Stimulated activated CD8-positive, alpha-beta memory T cell treated with anti-CD3 and anti-CD28 coated beads, Interleukin-15, amount 100 ng/mL, for 1 hour (primary cell): ENCODE measurements around the gene ATPAF2.

Source experiments
- DNase-seq: peaks from one replicate; pipeline ENCODE4 v3.0.0-alpha.2; 2020; ENCODE audit warnings: low read depth

The ATPAF2 gene

GRCh38 chr17:18038861-18039534, at the start of gene ATPAF2, which contains the start of gene GID4:
ATPAF2 (minus strand) TSS chr17:18039168; CDS start chr17:18039013, 155 bp downstream.
GID4 (plus strand) TSS chr17:18039408; CDS start chr17:18039465, 57 bp downstream.
- peak; percentile 99 for DNase-seq

GRCh38 chr17:18087610-18088491, 48.9 kb upstream of the ATPAF2 start, which contains the start of gene DRG2:
DRG2 (plus strand) TSS chr17:18087948; CDS start chr17:18088024, 76 bp downstream.
- DNase-seq, result peak; percentile 84

GRCh38 chr17:18084256-18084655, 45.3 kb upstream of the ATPAF2 start:
- DNase-seq, result no peak

- DNase-seq, result no peak
Observed at GRCh38 chr17:18079543-18079942, 40.6 kb upstream of the ATPAF2 start.

GRCh38 chr17:18076936-18077335, 38.0 kb upstream of the ATPAF2 start:
- DNase-seq, result no peak

- DNase-seq, result no peak
Observed at GRCh38 chr17:18074566-18075272, 35.8 kb upstream of the ATPAF2 start.

GRCh38 chr17:18071751-18072150, 32.8 kb upstream of the ATPAF2 start:
- DNase-seq, result no peak

- DNase-seq, result no peak
Observed at GRCh38 chr17:18070861-18071340, 31.9 kb upstream of the ATPAF2 start.

GRCh38 chr17:18069101-18069500, 30.1 kb upstream of the ATPAF2 start:
- DNase-seq, result no peak

- no peak for DNase-seq
Observed at GRCh38 chr17:18066866-18067265, 27.9 kb upstream of the ATPAF2 start.

GRCh38 chr17:18065546-18065945, 26.6 kb upstream of the ATPAF2 start:
- no peak for DNase-seq

GRCh38 chr17:18064053-18064452, 25.1 kb upstream of the ATPAF2 start:
- DNase-seq, result no peak

- no peak for DNase-seq
Observed at GRCh38 chr17:18059283-18059682, 20.3 kb upstream of the ATPAF2 start.

GRCh38 chr17:18056214-18056613, 17.2 kb upstream of the ATPAF2 start:
- no peak for DNase-seq

GRCh38 chr17:18055597-18055996, 16.6 kb upstream of the ATPAF2 start:
- DNase-seq, result no peak

GRCh38 chr17:18045691-18046350, 6.9 kb upstream of the ATPAF2 start:
- no peak for DNase-seq

- DNase-seq, result no peak
Observed at GRCh38 chr17:18044609-18045008, 5.6 kb upstream of the ATPAF2 start.

GRCh38 chr17:18043491-18043890, 4.5 kb upstream of the ATPAF2 start:
- no peak for DNase-seq

- DNase-seq, result no peak
Observed at GRCh38 chr17:18042983-18043382, 4.0 kb upstream of the ATPAF2 start.

- no peak for DNase-seq
Observed at GRCh38 chr17:18041776-18042175, 2.8 kb upstream of the ATPAF2 start.

GRCh38 chr17:18040261-18040858, 1.4 kb upstream of the ATPAF2 start:
- no peak for DNase-seq
